ENCODE data around the gene RETREG2. TPM values are rescaled to one million over a fixed set of nuclear protein-coding genes. Genes with fewer than 3 reads are reported as not detected.
"Not testable (repeated sequence)": the region's sequence is repeated elsewhere in the genome, so short reads cannot be mapped to it uniquely, and the experiment has no call there.

The RETREG2 gene
- total RNA-seq, 2 experiments from 2014 or later, result 107 to 113 TPM

DNA sequence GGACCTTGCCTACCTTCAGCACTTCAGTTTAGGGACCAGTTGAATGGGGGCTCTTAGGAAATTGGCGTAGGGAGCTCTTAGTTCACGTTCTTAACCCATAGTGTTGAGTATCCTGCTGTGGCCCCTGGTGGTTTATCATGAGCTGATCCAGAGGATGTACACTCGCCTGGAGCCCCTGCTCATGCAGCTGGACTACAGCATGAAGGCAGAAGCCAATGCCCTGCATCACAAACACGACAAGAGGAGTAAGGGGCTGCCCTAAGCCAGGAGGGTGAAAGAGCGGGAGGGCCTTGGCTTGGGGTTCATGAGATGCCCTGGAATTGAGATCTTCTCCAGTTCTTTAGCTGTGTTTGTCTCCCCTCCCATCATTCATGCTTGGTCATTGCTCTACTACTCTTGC lies 2.9 kb downstream of the RETREG2 start:
- ChIA-PET POLR2A (interaction anchor here (0.9 to 12.0 kb wide), 10 partner anchors 18 to 72 kb away, joined by 3 to 160 read pairs (median 4); partner anchors contain the start of genes ANKZF1, ATG9A, TUBA4B and ZFAND2B), CTCF (interaction anchor here (0.5 to 2.8 kb wide), 9 partner anchors 10 to 697 kb away, joined by 3 to 16 read pairs (median 4); partner anchors contain the start of genes ANKZF1, ATG9A, DNAJB2 and ZFAND2B)
- H3K4me1 Mint-ChIP-seq, result peaks cover 61% of the 10 kb centered on the region
- H3K9me3 Mint-ChIP-seq, result no peaks in the 10 kb centered on the region
- peak overlapping the region; percentile 69 for H3K27ac Mint-ChIP-seq
- peaks cover 65% of the 10 kb centered on the region for H3K36me3 Mint-ChIP-seq (ENCODE audit: low read depth)
- H3K4me3 Mint-ChIP-seq, result no peak overlapping the region
- no peaks in the 10 kb centered on the region for H3K27me3 Mint-ChIP-seq
- no peak for DNase-seq

DNA sequence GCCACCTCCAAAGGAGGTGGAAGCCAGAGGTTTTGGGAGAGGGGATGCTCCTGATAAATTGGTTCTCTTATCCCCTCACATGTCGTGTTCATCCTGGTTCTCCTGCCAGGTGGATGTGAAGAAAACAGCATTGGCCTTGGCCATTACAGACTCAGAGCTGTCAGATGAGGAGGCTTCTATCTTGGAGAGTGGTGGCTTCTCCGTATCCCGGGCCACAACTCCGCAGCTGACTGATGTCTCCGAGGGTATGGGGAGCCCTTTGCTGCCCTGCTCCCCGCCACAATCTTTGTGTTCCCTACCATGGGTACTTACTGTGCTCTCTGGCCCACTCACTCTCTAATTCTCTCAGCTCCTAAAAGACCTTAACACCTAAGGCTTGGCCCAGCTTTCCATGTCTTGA lies 3.5 kb downstream of the RETREG2 start:
- ChIA-PET POLR2A (interaction anchor here (0.9 to 12.0 kb wide), 8 partner anchors 17 to 71 kb away, joined by 3 to 160 read pairs (median 4); partner anchors contain the start of genes ANKZF1, ATG9A, TUBA4B and ZFAND2B), CTCF (interaction anchor here (0.5 to 2.8 kb wide), 8 partner anchors 10 to 698 kb away, joined by 3 to 16 read pairs (median 4); partner anchors contain the start of genes ANKZF1, ATG9A and DNAJB2)
- Mint-ChIP-seq H3K4me3 (peak overlapping the region; percentile 34), H3K27me3 (no peaks in the 10 kb centered on the region), H3K4me1 (peaks cover 59% of the 10 kb centered on the region), H3K27ac (peak overlapping the region; percentile 69), H3K9me3 (no peaks in the 10 kb centered on the region), H3K36me3 (ENCODE audit: low read depth) (peaks cover 70% of the 10 kb centered on the region)
- no peak for DNase-seq

- Mint-ChIP-seq H3K36me3 (ENCODE audit: low read depth) (peaks cover 73% of the 10 kb centered on the region), H3K4me3 (no peak overlapping the region), H3K27me3 (no peaks in the 10 kb centered on the region), H3K4me1 (peaks cover 59% of the 10 kb centered on the region), H3K9me3 (no peaks in the 10 kb centered on the region), H3K27ac (peak overlapping the region; percentile 69)
- ChIA-PET POLR2A (interaction anchor here (0.7 to 12.0 kb wide), 7 partner anchors 8 to 63 kb away, joined by 3 to 160 read pairs (median 3); partner anchors contain the start of genes ABCB6, ANKZF1, ATG9A and GLB1L), CTCF (interaction anchor here (1.5 to 1.7 kb wide), 2 partner anchors 47 to 72 kb away, joined by 4 read pairs; partner anchors contain the start of genes ANKZF1 and ATG9A)
- no peak for DNase-seq
Observed at GRCh38 chr2:219182331-219183150, 4.5 kb downstream of the RETREG2 start.

GRCh38 chr2:219183151-219183772 lies 5.2 kb downstream of the RETREG2 start:
- H3K4me3 Mint-ChIP-seq, result no peak overlapping the region
- no peaks in the 10 kb centered on the region for H3K9me3 Mint-ChIP-seq
- DNase-seq, result no peak
- H3K36me3 Mint-ChIP-seq (ENCODE audit: low read depth), result peaks cover 73% of the 10 kb centered on the region
- H3K27ac Mint-ChIP-seq, result peak overlapping the region; percentile 69
- CTCF ChIA-PET, result no interaction called here
- H3K4me1 Mint-ChIP-seq, result peaks cover 58% of the 10 kb centered on the region
- POLR2A ChIA-PET, result interaction anchor here (0.7 to 12.0 kb wide), 5 partner anchors 9 to 62 kb away, joined by 3 to 160 read pairs (median 3); partner anchors contain the start of genes ABCB6, GLB1L, STK16 and ZFAND2B
- H3K27me3 Mint-ChIP-seq, result no peaks in the 10 kb centered on the region

- ChIA-PET POLR2A (interaction anchor here (12.0 kb wide), 1 partner anchor 24 kb away, joined by 160 read pairs; the partner anchor contains the start of gene ZFAND2B), CTCF (interaction anchor here (1.5 kb wide), 1 partner anchor 12 kb away, joined by 3 read pairs; no protein-coding TSS in a partner anchor)
- DNase-seq, result no peak
- Mint-ChIP-seq H3K27me3 (no peaks in the 10 kb centered on the region), H3K4me3 (no peak overlapping the region), H3K9me3 (no peaks in the 10 kb centered on the region), H3K27ac (no peak overlapping the region), H3K36me3 (ENCODE audit: low read depth) (peaks cover 66% of the 10 kb centered on the region), H3K4me1 (peaks cover 53% of the 10 kb centered on the region)
Observed at GRCh38 chr2:219184121-219184520, 6.0 kb downstream of the RETREG2 start.

GRCh38 chr2:219186754-219187456 lies 8.8 kb downstream of the RETREG2 start:
- Mint-ChIP-seq H3K27ac (peak overlapping the region; percentile 21), H3K36me3 (ENCODE audit: low read depth) (peaks cover 41% of the 10 kb centered on the region), H3K4me3 (no peak overlapping the region), H3K27me3 (no peaks in the 10 kb centered on the region), H3K9me3 (no peaks in the 10 kb centered on the region), H3K4me1 (peaks cover 25% of the 10 kb centered on the region)
- CTCF ChIA-PET, result interaction anchor here (0.6 kb wide), 2 partner anchors 20 to 27 kb away, joined by 3 to 6 read pairs; partner anchors contain the start of gene NHEJ1
- POLR2A ChIA-PET, result no interaction called here
- no peak for DNase-seq

- H3K4me3 Mint-ChIP-seq, result no peak overlapping the region
Observed at GRCh38 chr2:219197388-219197787, 19.3 kb downstream of the RETREG2 start.

DNA sequence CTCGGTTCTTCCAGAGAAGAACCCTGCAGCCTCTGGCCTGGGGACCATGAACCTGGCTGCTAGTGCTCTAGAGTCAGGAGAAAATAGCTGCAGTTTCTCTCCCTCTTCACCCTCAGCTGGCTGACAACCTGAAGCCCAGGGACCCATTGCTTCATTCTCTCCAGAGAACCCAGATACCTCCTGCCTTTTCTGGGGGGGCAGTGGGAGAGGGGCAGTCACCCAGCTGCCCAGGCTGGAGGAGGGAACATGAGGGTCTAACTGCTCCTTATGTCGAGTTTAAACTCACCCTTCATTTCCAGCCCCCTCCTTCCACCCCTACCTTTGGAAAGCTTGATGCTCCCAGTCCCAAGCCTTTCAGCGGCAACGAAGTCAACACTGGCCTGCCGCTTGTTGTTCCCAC lies 20.9 kb downstream of the RETREG2 start:
- peaks cover 17% of the 10 kb centered on the region for H3K27me3 Mint-ChIP-seq
- DNase-seq, result no peak
- H3K4me3 Mint-ChIP-seq, result no peak overlapping the region
- ChIA-PET POLR2A (interaction anchor here (0.9 to 1.1 kb wide), 3 partner anchors 18 to 55 kb away, joined by 3 read pairs; partner anchors contain the start of genes CNPPD1 and TUBA4A), CTCF (interaction anchor here (1.6 kb wide), 1 partner anchor 96 kb away, joined by 3 read pairs; no protein-coding TSS in a partner anchor)
- H3K9me3 Mint-ChIP-seq, result peaks cover 3% of the 10 kb centered on the region
- H3K4me1 Mint-ChIP-seq, result peaks cover 5% of the 10 kb centered on the region
- no peak overlapping the region for H3K27ac Mint-ChIP-seq
- H3K36me3 Mint-ChIP-seq (ENCODE audit: low read depth), result no peaks in the 10 kb centered on the region

More at GRCh38 chr2:219197388-219197787, 19.3 kb downstream of the RETREG2 start:
- ChIA-PET CTCF (interaction anchor here (0.7 to 1.8 kb wide), 4 partner anchors 21 to 98 kb away, joined by 3 to 5 read pairs (median 4); partner anchors contain the start of gene CNPPD1), POLR2A (interaction anchor here (1.0 to 4.9 kb wide), 3 partner anchors 9 to 21 kb away, joined by 3 to 21 read pairs (median 6); partner anchors contain the start of genes CNPPD1 and ZFAND2B)
- Mint-ChIP-seq H3K36me3 (ENCODE audit: low read depth) (no peaks in the 10 kb centered on the region), H3K27ac (no peak overlapping the region), H3K4me1 (peaks cover 5% of the 10 kb centered on the region), H3K27me3 (peaks cover 17% of the 10 kb centered on the region), H3K9me3 (no peaks in the 10 kb centered on the region)
- no peak for DNase-seq

DNA sequence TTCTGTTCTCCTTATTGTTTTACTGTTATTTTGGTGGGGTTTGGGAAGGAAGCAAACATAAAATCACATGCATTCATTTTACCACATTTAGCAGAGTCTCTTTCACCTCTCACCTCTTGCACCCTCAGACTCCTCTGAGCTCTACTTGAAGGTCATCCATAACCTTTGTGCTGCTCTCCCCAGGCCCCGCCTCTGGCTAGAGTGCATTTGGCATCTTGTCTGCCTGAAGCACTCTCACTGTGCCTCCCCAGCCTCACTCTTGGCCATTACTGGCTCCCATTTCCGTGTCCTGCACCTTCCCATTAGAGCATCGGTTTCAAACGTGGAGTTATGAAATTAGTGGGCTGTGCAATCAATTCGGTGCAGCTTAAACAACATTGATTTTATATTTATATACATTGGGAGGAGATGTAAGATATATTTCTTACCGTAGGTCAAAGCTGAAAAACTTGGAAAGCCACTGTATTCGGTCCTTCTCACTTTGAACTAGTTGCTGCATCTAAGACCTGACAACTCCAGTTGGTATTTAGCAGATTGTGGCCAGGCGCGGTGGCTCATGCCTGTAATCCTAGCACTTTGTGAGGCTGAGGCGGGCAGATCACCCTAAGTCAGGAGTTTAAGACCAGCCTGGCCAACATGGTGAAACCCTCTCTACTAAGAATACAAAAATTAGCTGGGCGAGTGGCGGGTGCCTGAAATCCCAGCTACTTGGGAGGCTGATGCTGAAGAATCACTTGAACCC lies 21.6 kb downstream of the RETREG2 start:
- H3K27ac Mint-ChIP-seq, result no peak overlapping the region
- ChIA-PET POLR2A (interaction anchor here (0.9 to 1.5 kb wide), 5 partner anchors 18 to 54 kb away, joined by 3 to 4 read pairs (median 3); partner anchors contain the start of genes CNPPD1 and TUBA4A), CTCF (interaction anchor here (1.6 kb wide), 1 partner anchor 95 kb away, joined by 3 read pairs; no protein-coding TSS in a partner anchor)
- no peak overlapping the region for H3K4me3 Mint-ChIP-seq
- H3K36me3 Mint-ChIP-seq (ENCODE audit: low read depth), result peaks cover 3% of the 10 kb centered on the region
- H3K27me3 Mint-ChIP-seq, result peaks cover 17% of the 10 kb centered on the region
- peaks cover 5% of the 10 kb centered on the region for H3K4me1 Mint-ChIP-seq
- no peak for DNase-seq
- H3K9me3 Mint-ChIP-seq, result peaks cover 7% of the 10 kb centered on the region

- peaks cover 14% of the 10 kb centered on the region for H3K27me3 Mint-ChIP-seq
- not testable (repeated sequence) for H3K4me1 Mint-ChIP-seq; DNase-seq; H3K36me3 Mint-ChIP-seq (ENCODE audit: low read depth); H3K9me3 Mint-ChIP-seq
- ChIA-PET POLR2A (interaction anchor here (0.9 to 1.5 kb wide), 3 partner anchors 19 to 44 kb away, joined by 3 to 4 read pairs (median 3); partner anchors contain the start of genes GLB1L and STK16), CTCF (interaction anchor here (0.7 to 1.6 kb wide), 2 partner anchors 11 to 94 kb away, joined by 3 read pairs; no protein-coding TSS in a partner anchor)
- H3K27ac Mint-ChIP-seq, result peak overlapping the region; percentile 68
- peak overlapping the region; percentile 34 for H3K4me3 Mint-ChIP-seq
Observed at GRCh38 chr2:219200502-219201326, 22.6 kb downstream of the RETREG2 start.
